Measurements from ENCODE around the gene KIF16B.

The KIF16B gene

DNA sequence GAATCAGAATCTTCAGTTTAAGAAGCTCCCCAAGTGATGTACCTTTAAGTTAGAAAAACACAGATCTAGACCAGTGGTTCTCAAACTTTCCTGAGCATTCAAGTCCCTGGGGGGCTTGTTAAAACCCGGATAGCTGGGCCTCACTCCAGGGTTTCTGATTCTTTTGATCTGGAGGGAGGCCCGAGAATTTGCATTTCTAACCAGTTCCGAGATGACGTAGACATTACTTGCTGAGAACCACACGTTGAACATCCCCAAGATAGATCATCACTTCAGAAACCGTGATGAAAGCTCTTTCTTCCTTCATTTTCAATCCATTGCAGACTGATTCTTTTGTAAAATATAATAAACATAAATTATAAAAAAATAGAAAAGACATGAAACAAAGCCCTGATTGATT is 40.7 kb upstream of the KIF16B start:
- Histone ChIP-seq H3K27me3 (ENCODE audit: low read depth, low read length) (no peaks in the 10 kb centered on the region), H3K9me3 (ENCODE audit: insufficient read depth, low read length) (0 out of 2 replicates have a peak, but pooled peaks cover 9% of the 10 kb centered on the region), H3K4me2 (ENCODE audit: low read length) (peak overlapping the region; percentile 2; the same call in 1 of the 2 replicates), H4K20me1 (ENCODE audit: insufficient read depth, low read length) (no peaks in the 10 kb centered on the region), H3K4me1 (ENCODE audit: low read length) (peaks cover 8% of the 10 kb centered on the region; the same call in 1 of the 2 replicates), H2AFZ (ENCODE audit: low read depth, low read length) (no peak overlapping the region), H3K79me2 (ENCODE audit: low read length) (no peaks in the 10 kb centered on the region), H3K27ac (ENCODE audit: low read length) (no peak overlapping the region), H3K9ac (ENCODE audit: low read length) (no peak overlapping the region), H3K4me3 (ENCODE audit: low read length) (no peak overlapping the region), H3K36me3 (replicated peaks; ENCODE audit: low read depth, low read length) (no peaks in the 10 kb centered on the region)
- TF ChIP-seq, protein P1, sequence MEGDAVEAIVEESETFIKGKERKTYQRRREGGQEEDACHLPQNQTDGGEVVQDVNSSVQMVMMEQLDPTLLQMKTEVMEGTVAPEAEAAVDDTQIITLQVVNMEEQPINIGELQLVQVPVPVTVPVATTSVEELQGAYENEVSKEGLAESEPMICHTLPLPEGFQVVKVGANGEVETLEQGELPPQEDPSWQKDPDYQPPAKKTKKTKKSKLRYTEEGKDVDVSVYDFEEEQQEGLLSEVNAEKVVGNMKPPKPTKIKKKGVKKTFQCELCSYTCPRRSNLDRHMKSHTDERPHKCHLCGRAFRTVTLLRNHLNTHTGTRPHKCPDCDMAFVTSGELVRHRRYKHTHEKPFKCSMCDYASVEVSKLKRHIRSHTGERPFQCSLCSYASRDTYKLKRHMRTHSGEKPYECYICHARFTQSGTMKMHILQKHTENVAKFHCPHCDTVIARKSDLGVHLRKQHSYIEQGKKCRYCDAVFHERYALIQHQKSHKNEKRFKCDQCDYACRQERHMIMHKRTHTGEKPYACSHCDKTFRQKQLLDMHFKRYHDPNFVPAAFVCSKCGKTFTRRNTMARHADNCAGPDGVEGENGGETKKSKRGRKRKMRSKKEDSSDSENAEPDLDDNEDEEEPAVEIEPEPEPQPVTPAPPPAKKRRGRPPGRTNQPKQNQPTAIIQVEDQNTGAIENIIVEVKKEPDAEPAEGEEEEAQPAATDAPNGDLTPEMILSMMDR (IDR thresholded peaks at IDR 0.05; ENCODE audit: low read depth, low read length): no peak
- TF ChIP-seq EZH2phosphoT487 (IDR thresholded peaks at IDR 0.05; ENCODE audit: low read depth): no peak

DNA sequence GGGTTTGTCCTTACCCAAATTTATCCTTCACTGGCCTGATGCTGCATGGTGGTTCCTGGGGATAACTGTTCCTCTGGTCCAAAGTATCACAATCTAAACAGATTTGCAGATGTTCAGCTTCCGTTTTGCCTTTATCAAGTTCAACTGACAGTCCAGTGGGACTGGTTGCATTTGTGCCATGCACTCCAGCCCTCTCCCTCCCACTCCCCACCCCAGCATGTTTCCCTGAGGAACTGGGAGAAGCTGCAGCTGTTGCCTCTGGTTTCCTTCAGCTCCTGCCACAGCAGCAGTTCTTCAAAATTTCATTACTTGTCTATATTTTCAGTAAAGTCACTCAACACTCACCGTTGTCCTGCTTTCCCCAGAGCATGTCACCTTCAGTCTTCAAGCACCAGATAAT is 39.5 kb upstream of the KIF16B start:
- Histone ChIP-seq H3K27ac (ENCODE audit: low read length) (no peak overlapping the region), H3K9me3 (ENCODE audit: insufficient read depth, low read length) (0 out of 2 replicates have a peak, but pooled peaks cover 9% of the 10 kb centered on the region), H3K79me2 (ENCODE audit: low read length) (no peaks in the 10 kb centered on the region), H3K36me3 (replicated peaks; ENCODE audit: low read depth, low read length) (no peaks in the 10 kb centered on the region), H2AFZ (ENCODE audit: low read depth, low read length) (no peak overlapping the region), H3K4me2 (ENCODE audit: low read length) (no peak overlapping the region), H3K4me1 (ENCODE audit: low read length) (peaks cover 16% of the 10 kb centered on the region), H4K20me1 (ENCODE audit: insufficient read depth, low read length) (no peaks in the 10 kb centered on the region), H3K4me3 (ENCODE audit: low read length) (no peak overlapping the region), H3K27me3 (ENCODE audit: low read depth, low read length) (no peaks in the 10 kb centered on the region), H3K9ac (ENCODE audit: low read length) (no peak overlapping the region)
- TF ChIP-seq EZH2phosphoT487 (IDR thresholded peaks at IDR 0.05; ENCODE audit: low read depth): no peak
- TF ChIP-seq, protein P1 (IDR thresholded peaks at IDR 0.05; ENCODE audit: low read depth, low read length): no peak

DNA sequence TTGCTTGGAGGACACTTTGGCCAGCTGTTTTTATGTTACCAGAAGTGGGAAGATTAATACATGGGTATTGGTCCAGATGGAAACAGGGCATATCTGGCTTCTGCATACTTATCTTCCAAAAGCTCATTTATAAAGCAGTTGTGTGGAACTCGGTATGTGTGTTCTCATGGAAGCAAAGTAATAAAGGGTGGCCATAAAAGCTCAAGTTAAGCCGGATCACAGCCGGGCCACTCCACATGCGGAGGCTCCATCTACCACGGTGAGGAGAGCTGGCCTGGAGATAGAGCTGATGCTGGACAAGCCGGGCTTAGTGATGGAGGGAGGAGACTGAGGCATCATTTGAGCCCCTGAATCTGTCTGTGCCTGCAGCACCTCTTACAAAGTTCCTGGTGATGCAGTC is 38.6 kb upstream of the KIF16B start:
- Histone ChIP-seq H3K79me2 (ENCODE audit: low read length) (no peaks in the 10 kb centered on the region), H2AFZ (ENCODE audit: low read depth, low read length) (no peak overlapping the region), H3K36me3 (replicated peaks; ENCODE audit: low read depth, low read length) (no peaks in the 10 kb centered on the region), H3K4me3 (ENCODE audit: low read length) (no peak overlapping the region), H3K27me3 (ENCODE audit: low read depth, low read length) (no peaks in the 10 kb centered on the region), H3K27ac (ENCODE audit: low read length) (no peak overlapping the region), H3K4me2 (ENCODE audit: low read length) (no peak overlapping the region), H4K20me1 (ENCODE audit: insufficient read depth, low read length) (no peaks in the 10 kb centered on the region), H3K4me1 (ENCODE audit: low read length) (peaks cover 17% of the 10 kb centered on the region), H3K9ac (ENCODE audit: low read length) (no peak overlapping the region), H3K9me3 (ENCODE audit: insufficient read depth, low read length) (0 out of 2 replicates have a peak, but pooled peaks cover under 1% of the 10 kb centered on the region)
- TF ChIP-seq EZH2phosphoT487 (IDR thresholded peaks at IDR 0.05; ENCODE audit: low read depth): no peak
- TF ChIP-seq, protein P1 (IDR thresholded peaks at IDR 0.05; ENCODE audit: low read depth, low read length): no peak

DNA sequence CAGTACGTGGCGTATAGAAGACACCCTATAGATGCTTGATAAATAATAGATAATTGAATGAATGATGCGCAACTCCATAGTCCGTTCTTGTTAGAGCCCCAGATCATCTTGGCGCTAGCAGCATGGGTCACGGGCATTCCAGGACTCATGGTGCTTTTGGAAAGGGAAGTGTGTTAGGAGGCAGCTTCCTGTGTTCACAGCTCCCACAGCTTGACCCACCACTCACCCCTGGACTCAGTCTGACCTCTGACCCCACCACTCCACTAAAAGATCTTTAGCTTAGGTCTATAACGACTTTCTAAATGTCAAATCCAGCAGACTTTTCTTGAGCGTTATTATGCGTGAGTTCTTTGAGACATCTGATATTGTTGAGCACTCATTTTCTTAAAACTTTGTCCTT is 35.8 kb upstream of the KIF16B start:
- Histone ChIP-seq H4K20me1 (ENCODE audit: insufficient read depth, low read length) (no peaks in the 10 kb centered on the region), H2AFZ (ENCODE audit: low read depth, low read length) (no peak overlapping the region), H3K27ac (ENCODE audit: low read length) (no peak overlapping the region), H3K9me3 (ENCODE audit: insufficient read depth, low read length) (no peaks in the 10 kb centered on the region), H3K4me1 (ENCODE audit: low read length) (peaks cover 14% of the 10 kb centered on the region), H3K36me3 (replicated peaks; ENCODE audit: low read depth, low read length) (no peaks in the 10 kb centered on the region), H3K79me2 (ENCODE audit: low read length) (no peaks in the 10 kb centered on the region), H3K4me2 (ENCODE audit: low read length) (no peak overlapping the region), H3K9ac (ENCODE audit: low read length) (no peak overlapping the region), H3K4me3 (ENCODE audit: low read length) (no peak overlapping the region), H3K27me3 (ENCODE audit: low read depth, low read length) (no peaks in the 10 kb centered on the region)
- TF ChIP-seq EZH2phosphoT487 (IDR thresholded peaks at IDR 0.05; ENCODE audit: low read depth): no peak
- TF ChIP-seq, protein P1 (IDR thresholded peaks at IDR 0.05; ENCODE audit: low read depth, low read length): no peak
